ENCODE data around the gene BPGM. TPM values are rescaled to one million over a fixed set of nuclear protein-coding genes. Genes with fewer than 3 reads are reported as not detected.
A peak's percentile ranks its signal among the peaks of the same experiment; 100 is the strongest.

BPGM gene
- total and polyA plus RNA-seq, 9 of the 15 experiments (the other 6 are each of a cell fraction or from before 2014, with no cell fraction given), result 14.1 to 46.1 (median 21.2) TPM

DNA sequence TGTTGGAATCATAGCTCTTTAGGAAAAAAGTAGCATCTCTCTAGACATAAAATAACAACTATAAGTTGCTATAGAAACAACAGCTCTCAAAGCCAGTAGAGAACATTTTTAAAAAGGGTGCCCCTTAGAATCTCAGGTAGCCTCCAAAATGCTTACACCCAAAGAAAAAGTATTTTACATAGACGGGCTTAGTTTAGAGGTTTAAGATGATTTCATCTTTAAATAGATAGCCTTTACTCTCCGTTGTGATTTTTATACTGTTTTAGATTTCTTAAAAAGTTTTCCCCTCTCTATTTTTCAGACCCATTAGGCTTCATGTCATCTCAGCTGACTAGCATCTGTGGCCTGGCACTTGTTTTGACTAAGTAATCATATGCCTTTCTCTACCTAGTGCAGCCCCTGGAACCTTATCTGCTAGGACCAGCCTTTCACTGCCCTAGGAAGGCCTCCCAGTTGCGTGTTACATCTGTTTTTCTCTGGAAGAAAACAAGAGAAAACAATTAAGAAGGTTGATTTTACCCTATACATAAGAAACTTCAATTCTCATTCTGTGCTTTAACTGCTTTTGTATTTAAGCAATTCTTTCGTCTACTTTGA, 6.9 kb upstream of the BPGM start (continued):
- TF ChIP-seq, protein P1, sequence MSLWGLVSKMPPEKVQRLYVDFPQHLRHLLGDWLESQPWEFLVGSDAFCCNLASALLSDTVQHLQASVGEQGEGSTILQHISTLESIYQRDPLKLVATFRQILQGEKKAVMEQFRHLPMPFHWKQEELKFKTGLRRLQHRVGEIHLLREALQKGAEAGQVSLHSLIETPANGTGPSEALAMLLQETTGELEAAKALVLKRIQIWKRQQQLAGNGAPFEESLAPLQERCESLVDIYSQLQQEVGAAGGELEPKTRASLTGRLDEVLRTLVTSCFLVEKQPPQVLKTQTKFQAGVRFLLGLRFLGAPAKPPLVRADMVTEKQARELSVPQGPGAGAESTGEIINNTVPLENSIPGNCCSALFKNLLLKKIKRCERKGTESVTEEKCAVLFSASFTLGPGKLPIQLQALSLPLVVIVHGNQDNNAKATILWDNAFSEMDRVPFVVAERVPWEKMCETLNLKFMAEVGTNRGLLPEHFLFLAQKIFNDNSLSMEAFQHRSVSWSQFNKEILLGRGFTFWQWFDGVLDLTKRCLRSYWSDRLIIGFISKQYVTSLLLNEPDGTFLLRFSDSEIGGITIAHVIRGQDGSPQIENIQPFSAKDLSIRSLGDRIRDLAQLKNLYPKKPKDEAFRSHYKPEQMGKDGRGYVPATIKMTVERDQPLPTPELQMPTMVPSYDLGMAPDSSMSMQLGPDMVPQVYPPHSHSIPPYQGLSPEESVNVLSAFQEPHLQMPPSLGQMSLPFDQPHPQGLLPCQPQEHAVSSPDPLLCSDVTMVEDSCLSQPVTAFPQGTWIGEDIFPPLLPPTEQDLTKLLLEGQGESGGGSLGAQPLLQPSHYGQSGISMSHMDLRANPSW (CRISPR knock-in tag; IDR thresholded peaks at IDR 0.05), result no peak
- TF ChIP-seq ZKSCAN8 (CRISPR knock-in tag; IDR thresholded peaks at IDR 0.05), result 0 out of 2 replicates have a peak, but pooled peaks have one; percentile 50
- TF ChIP-seq ZNF76 (CRISPR knock-in tag; IDR thresholded peaks at IDR 0.05; ENCODE audit: borderline replicate concordance), result no peak
- TF ChIP-seq, protein P2, sequence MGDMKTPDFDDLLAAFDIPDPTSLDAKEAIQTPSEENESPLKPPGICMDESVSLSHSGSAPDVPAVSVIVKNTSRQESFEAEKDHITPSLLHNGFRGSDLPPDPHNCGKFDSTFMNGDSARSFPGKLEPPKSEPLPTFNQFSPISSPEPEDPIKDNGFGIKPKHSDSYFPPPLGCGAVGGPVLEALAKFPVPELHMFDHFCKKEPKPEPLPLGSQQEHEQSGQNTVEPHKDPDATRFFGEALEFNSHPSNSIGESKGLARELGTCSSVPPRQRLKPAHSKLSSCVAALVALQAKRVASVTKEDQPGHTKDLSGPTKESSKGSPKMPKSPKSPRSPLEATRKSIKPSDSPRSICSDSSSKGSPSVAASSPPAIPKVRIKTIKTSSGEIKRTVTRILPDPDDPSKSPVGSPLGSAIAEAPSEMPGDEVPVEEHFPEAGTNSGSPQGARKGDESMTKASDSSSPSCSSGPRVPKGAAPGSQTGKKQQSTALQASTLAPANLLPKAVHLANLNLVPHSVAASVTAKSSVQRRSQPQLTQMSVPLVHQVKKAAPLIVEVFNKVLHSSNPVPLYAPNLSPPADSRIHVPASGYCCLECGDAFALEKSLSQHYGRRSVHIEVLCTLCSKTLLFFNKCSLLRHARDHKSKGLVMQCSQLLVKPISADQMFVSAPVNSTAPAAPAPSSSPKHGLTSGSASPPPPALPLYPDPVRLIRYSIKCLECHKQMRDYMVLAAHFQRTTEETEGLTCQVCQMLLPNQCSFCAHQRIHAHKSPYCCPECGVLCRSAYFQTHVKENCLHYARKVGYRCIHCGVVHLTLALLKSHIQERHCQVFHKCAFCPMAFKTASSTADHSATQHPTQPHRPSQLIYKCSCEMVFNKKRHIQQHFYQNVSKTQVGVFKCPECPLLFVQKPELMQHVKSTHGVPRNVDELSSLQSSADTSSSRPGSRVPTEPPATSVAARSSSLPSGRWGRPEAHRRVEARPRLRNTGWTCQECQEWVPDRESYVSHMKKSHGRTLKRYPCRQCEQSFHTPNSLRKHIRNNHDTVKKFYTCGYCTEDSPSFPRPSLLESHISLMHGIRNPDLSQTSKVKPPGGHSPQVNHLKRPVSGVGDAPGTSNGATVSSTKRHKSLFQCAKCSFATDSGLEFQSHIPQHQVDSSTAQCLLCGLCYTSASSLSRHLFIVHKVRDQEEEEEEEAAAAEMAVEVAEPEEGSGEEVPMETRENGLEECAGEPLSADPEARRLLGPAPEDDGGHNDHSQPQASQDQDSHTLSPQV (IDR thresholded peaks at IDR 0.05), result peak; percentile 77
- TF ChIP-seq ZNF134 (CRISPR knock-in tag; conservative IDR thresholded peaks at IDR 0.05), result no peak
- TF ChIP-seq ZBED1 (IDR thresholded peaks at IDR 0.05), result no peak
- TF ChIP-seq RHOXF2B (CRISPR knock-in tag; conservative IDR thresholded peaks at IDR 0.05), result no peak
- TF ChIP-seq, protein P3, sequence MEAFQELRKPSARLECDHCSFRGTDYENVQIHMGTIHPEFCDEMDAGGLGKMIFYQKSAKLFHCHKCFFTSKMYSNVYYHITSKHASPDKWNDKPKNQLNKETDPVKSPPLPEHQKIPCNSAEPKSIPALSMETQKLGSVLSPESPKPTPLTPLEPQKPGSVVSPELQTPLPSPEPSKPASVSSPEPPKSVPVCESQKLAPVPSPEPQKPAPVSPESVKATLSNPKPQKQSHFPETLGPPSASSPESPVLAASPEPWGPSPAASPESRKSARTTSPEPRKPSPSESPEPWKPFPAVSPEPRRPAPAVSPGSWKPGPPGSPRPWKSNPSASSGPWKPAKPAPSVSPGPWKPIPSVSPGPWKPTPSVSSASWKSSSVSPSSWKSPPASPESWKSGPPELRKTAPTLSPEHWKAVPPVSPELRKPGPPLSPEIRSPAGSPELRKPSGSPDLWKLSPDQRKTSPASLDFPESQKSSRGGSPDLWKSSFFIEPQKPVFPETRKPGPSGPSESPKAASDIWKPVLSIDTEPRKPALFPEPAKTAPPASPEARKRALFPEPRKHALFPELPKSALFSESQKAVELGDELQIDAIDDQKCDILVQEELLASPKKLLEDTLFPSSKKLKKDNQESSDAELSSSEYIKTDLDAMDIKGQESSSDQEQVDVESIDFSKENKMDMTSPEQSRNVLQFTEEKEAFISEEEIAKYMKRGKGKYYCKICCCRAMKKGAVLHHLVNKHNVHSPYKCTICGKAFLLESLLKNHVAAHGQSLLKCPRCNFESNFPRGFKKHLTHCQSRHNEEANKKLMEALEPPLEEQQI (IDR thresholded peaks at IDR 0.05), result peak; percentile 31; the same call in 1 of the 2 replicates
- TF ChIP-seq MCM3 (IDR thresholded peaks at IDR 0.05), result no peak
- no peak for TF ChIP-seq RFX7 (CRISPR knock-in tag; IDR thresholded peaks at IDR 0.05)
- peak; percentile 93 for TF ChIP-seq CBFA2T2 (conservative IDR thresholded peaks at IDR 0.05)
- peak; percentile 81 for TF ChIP-seq STAT5A (IDR thresholded peaks at IDR 0.05; ENCODE audit: borderline replicate concordance, low read length)
- TF ChIP-seq JUN (IDR thresholded peaks at IDR 0.05; ENCODE audit: borderline replicate concordance, low read depth, low read length), result no peak
- no peak for TF ChIP-seq JUN (CRISPR knock-in tag; IDR thresholded peaks at IDR 0.05; ENCODE audit: borderline replicate concordance)
- no peak for TF ChIP-seq NFIX (CRISPR knock-in tag; IDR thresholded peaks at IDR 0.05; ENCODE audit: low read depth)
- TF ChIP-seq ARNT (IDR thresholded peaks at IDR 0.05), result 0 out of 4 replicates have a peak, but pooled peaks of 1 of the 2 experiments have one; percentile 56
- no peak for TF ChIP-seq SMAD1 (IDR thresholded peaks at IDR 0.05; ENCODE audit: low read depth, low read length, partially characterized antibody)
- TF ChIP-seq PHB2 (IDR thresholded peaks at IDR 0.05; ENCODE audit: low read depth), result peak; percentile 16; the same call in 1 of the 2 replicates
- no peak for TF ChIP-seq NEUROD1 (IDR thresholded peaks at IDR 0.05; ENCODE audit: borderline replicate concordance, low read depth, low read length, partially characterized antibody)
- TF ChIP-seq PTBP1 (IDR thresholded peaks at IDR 0.05; ENCODE audit: low read depth, low read length), result no peak

Measured in K562 (cell line).